Measurements from ENCODE around the gene USP28. TPM values are rescaled to one million over a fixed set of nuclear protein-coding genes. Genes with fewer than 3 reads are reported as not detected.
A peak's percentile ranks its signal among the peaks of the same experiment; 100 is the strongest.

Gene USP28
- total and polyA plus RNA-seq, 2 of the 8 experiments (the other 6 are each of a cell fraction or from before 2014, with no cell fraction given), result 82.6 to 119 TPM

DNA sequence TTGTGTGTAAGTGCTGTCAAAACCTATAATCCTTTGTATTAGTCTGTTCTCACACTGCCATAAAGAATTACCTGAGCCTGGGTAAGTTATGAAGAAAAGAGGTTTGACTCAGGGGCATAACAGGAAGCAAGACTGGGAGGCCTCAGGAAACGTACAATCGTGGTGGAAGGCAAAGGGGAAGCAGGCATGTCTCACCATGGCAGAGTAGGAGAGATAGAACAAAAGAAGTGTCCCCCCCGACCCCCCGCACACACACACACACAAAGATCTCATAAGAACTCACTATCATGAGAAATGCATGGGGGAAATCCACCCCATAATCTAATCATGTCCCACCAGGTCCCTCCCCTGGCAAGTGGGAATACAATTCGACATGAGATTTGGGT, 2.3 kb upstream of the USP28 start:
- H3K9ac ChIP-seq (replicated peaks in 1 of 4; ENCODE audit: extremely low read depth in 1 of 4, low read depth in 3 of 4, low read length in 3 of 4), result no peak overlapping the region
- no peak overlapping the region for H2AK5ac ChIP-seq (ENCODE audit: low read depth, low read length)
- ChIA-PET POLR2A (ENCODE audit: partially characterized antibody) (no interaction called here), CTCF (ENCODE audit: partially characterized antibody) (interaction anchor here (0.7 kb wide), 1 partner anchor 438 kb away, joined by 3 read pairs; no protein-coding TSS in a partner anchor)
- H4K5ac ChIP-seq (ENCODE audit: insufficient read length, low read depth, low read length), result no peak overlapping the region
- H3K36me3 ChIP-seq (ENCODE audit: control insufficient read depth in 2 of 4, insufficient read depth in 4 of 4, low read length in 3 of 4), result peaks cover 0 to under 1% (median 0%) of the 10 kb centered on the region in 4 experiments; a peak in 1 of 8 replicates
- H3K79me1 ChIP-seq (ENCODE audit: low read depth, low read length), result no peaks in the 10 kb centered on the region
- TF ChIP-seq TAF1 (IDR thresholded peaks at IDR 0.05; ENCODE audit: low read depth, low read length) (no peak), CREB1 (IDR thresholded peaks at IDR 0.05) (no peak), EP300 (IDR thresholded peaks at IDR 0.05; ENCODE audit: borderline replicate concordance in 1 of 2, low read depth in 2 of 2, low read length in 2 of 2) (no peak), TEAD4 (IDR thresholded peaks at IDR 0.05; ENCODE audit: low read depth, low read length) (no peak), CHD2 (IDR thresholded peaks at IDR 0.05; ENCODE audit: low read length) (no peak), SRF (IDR thresholded peaks at IDR 0.05; ENCODE audit: low read depth, low read length) (no peak), BRCA1 (IDR thresholded peaks at IDR 0.05; ENCODE audit: low read depth, low read length) (no peak), NRF1 (IDR thresholded peaks at IDR 0.05; ENCODE audit: low read depth, low read length) (no peak), CTBP2 (IDR thresholded peaks at IDR 0.05; ENCODE audit: borderline replicate concordance, insufficient read depth, insufficient read length, low read length) (no peak), PHF8 (conservative IDR thresholded peaks at IDR 0.05; ENCODE audit: low read depth, low read length) (no peak), CBX8 (IDR thresholded peaks at IDR 0.05; ENCODE audit: borderline replicate concordance, low read depth, low read length) (no peak), JUN (IDR thresholded peaks at IDR 0.05; ENCODE audit: low read depth, low read length) (no peak), SP4 (IDR thresholded peaks at IDR 0.05; ENCODE audit: low read length) (no peak), RXRA (IDR thresholded peaks at IDR 0.05; ENCODE audit: insufficient read depth, low read depth, low read length) (no peak), ASH2L (IDR thresholded peaks at IDR 0.05; ENCODE audit: low read length) (no peak)
- DNase-seq (ENCODE audit: low read depth in 1 of 2, low spot score in 2 of 2) (no peak), FAIRE-seq (no peak)
- H3K27ac ChIP-seq (ENCODE audit: low read depth, low read length), result no peak overlapping the region
- H2BK20ac ChIP-seq (ENCODE audit: low read length), result peak overlapping the region; percentile 41; the same call in 1 of the 2 replicates
- no peak overlapping the region for H2AFZ ChIP-seq (ENCODE audit: low read length)
- no peak overlapping the region for H3K23ac ChIP-seq (ENCODE audit: insufficient read length)
- H4K8ac ChIP-seq (ENCODE audit: extremely low read depth, insufficient read depth, low read length), result no peak overlapping the region
- H2BK15ac ChIP-seq (ENCODE audit: low read length), result no peak overlapping the region
- H3K4ac ChIP-seq (replicated peaks; ENCODE audit: insufficient read length, low read depth, low read length), result no peak overlapping the region
- no peak overlapping the region for H3K14ac ChIP-seq (ENCODE audit: insufficient read length)
- H3K18ac ChIP-seq (ENCODE audit: extremely low read depth, low read length), result no peak overlapping the region
- H3K4me1 ChIP-seq (replicated peaks in 1 of 4; ENCODE audit: control insufficient read depth in 3 of 4, insufficient read depth in 4 of 4, low read length in 3 of 4), result peaks cover 0 to 5% (median 4%) of the 10 kb centered on the region in 4 experiments; a peak in 3 of 7 replicates
- 96% methylated on average over 5 of the region's 5 CpGs; no CpG with 5 or more reads in 1 of the 2 experiments for WGBS, 2 experiments (ENCODE audit: extremely low coverage in 1 of 2, insufficient coverage in 1 of 2, insufficient read length in 1 of 2, insufficient replicate concordance in 2 of 2, low coverage in 1 of 2, low lambda C conversion rate in 2 of 2, missing lambda C conversion rate in 1 of 2)
- no peak overlapping the region for H3K4me3 ChIP-seq (ENCODE audit: extremely low read depth in 1 of 4, insufficient read depth in 2 of 4, low read depth in 3 of 4, low read length in 4 of 4)
- H2BK5ac ChIP-seq (ENCODE audit: low read depth, low read length), result no peak overlapping the region
- peaks cover 5% of the 10 kb centered on the region in 2 experiments for H4K20me1 ChIP-seq (replicated peaks in 1 of 2; ENCODE audit: control insufficient read depth in 1 of 2, insufficient read depth in 2 of 2, low read length in 2 of 2)
- no peak overlapping the region for H2BK120ac ChIP-seq (replicated peaks; ENCODE audit: low read depth, low read length)
- peaks cover 10% of the 10 kb centered on the region for H3K23me2 ChIP-seq (ENCODE audit: low read depth, low read length)
- H3K9me3 ChIP-seq (ENCODE audit: insufficient read depth in 2 of 2, low read depth in 1 of 2, low read length in 1 of 2), result no peaks in the 10 kb centered on the region; a peak in 1 of 4 replicates
- peaks cover 0 to 25% of the 10 kb centered on the region in 2 experiments for H3K79me2 ChIP-seq (ENCODE audit: control insufficient read depth in 1 of 2, insufficient read depth in 2 of 2, low read length in 2 of 2)
- no peak overlapping the region for H4K91ac ChIP-seq (replicated peaks; ENCODE audit: insufficient read length, low read length)
- H3K4me2 ChIP-seq (ENCODE audit: insufficient read depth in 1 of 2, low read depth in 2 of 2, low read length in 2 of 2), result no peak overlapping the region
- H3K56ac ChIP-seq (replicated peaks; ENCODE audit: insufficient read length, low read depth, low read length), result no peak overlapping the region
- H2BK12ac ChIP-seq (ENCODE audit: low read depth, low read length), result no peak overlapping the region
- no peaks in the 10 kb centered on the region for H3K27me3 ChIP-seq (replicated peaks in 1 of 4; ENCODE audit: control insufficient read depth in 3 of 4, extremely low read depth in 1 of 4, insufficient read depth in 3 of 4, low read length in 3 of 4)

Data from H1 (cell line).